Effector memory CD4-positive, alpha-beta T cell (primary cell): ENCODE measurements around the gene IQUB.

ENCODE experiments used
- DNase-seq, 3 donors: peaks; one replicate each; pipeline ENCODE4 v3.0.0-alpha.2; 2020
- H3K27ac ChIP-seq: 2 replicates; pipeline ENCODE4 v1.7.0; 2013; ENCODE audit warnings: mild to moderate bottlenecking, low read length, moderate library complexity; ENCODE audit not compliant: insufficient read depth, poor library complexity, severe bottlenecking
- H3K27me3 ChIP-seq: replicated peaks from 2 replicates; pipeline ENCODE4 v1.7.0; 2013; ENCODE audit warnings: mild to moderate bottlenecking, low read length; ENCODE audit not compliant: insufficient read depth, control insufficient read depth, poor library complexity, severe bottlenecking
- H3K36me3 ChIP-seq: 2 replicates; pipeline ENCODE4 v1.7.0; 2013; ENCODE audit warnings: mild to moderate bottlenecking, low read length, moderate library complexity; ENCODE audit not compliant: control insufficient read depth, insufficient read depth
- H3K4me1 ChIP-seq: 2 replicates; pipeline ENCODE4 v1.7.0; 2013; ENCODE audit warnings: low read length, mild to moderate bottlenecking; ENCODE audit not compliant: control insufficient read depth, insufficient read depth, poor library complexity, severe bottlenecking
- H3K4me3 ChIP-seq: 2 replicates; pipeline ENCODE4 v1.7.0; 2013; ENCODE audit warnings: low read length, low read depth, mild to moderate bottlenecking; ENCODE audit not compliant: insufficient read depth, poor library complexity, severe bottlenecking
- H3K9me3 ChIP-seq: 2 replicates; pipeline ENCODE4 v1.7.0; 2013; ENCODE audit warnings: mild to moderate bottlenecking, low read length, moderate library complexity; ENCODE audit not compliant: control insufficient read depth
- total RNA-seq, 3 donors: gene quantifications; one replicate each; lab custom pipeline; 2026; lab: John Stamatoyannopoulos, UW

IQUB gene
- total RNA-seq: 0 to 0.19 (median 0.17) reads per million in 3 donors

- H3K36me3 ChIP-seq: no peaks in the 10 kb centered on the region
- H3K9me3 ChIP-seq: no peaks in the 10 kb centered on the region
- DNase-seq: peak; percentile 88 to 95 (median 93)
- peak within 1 kb of the TSS; percentile 47 for H3K27ac ChIP-seq
- H3K27me3 ChIP-seq: no peaks in the 10 kb centered on the region
- no peaks in the 10 kb centered on the region for H3K4me1 ChIP-seq
- peak within 1 kb of the TSS; percentile 65 for H3K4me3 ChIP-seq
These were observed at the start of gene IQUB for GRCh38 chr7:123534383-123535260. Gene IQUB (minus strand): TSS chr7:123534595. CDS start chr7:123512340, 22,255 bp downstream.

GRCh38 chr7:123583821-123584220 lies 49.4 kb upstream of the IQUB start:
- Histone ChIP-seq H3K4me1 (no peaks in the 10 kb centered on the region), H3K36me3 (no peaks in the 10 kb centered on the region), H3K4me3 (no peak overlapping the region), H3K9me3 (no peaks in the 10 kb centered on the region), H3K27ac (no peak overlapping the region), H3K27me3 (peaks cover 4% of the 10 kb centered on the region)
- DNase-seq: no peak

- DNase-seq: no peak
- no peak overlapping the region for H3K27ac ChIP-seq
- H3K36me3 ChIP-seq: no peaks in the 10 kb centered on the region
- no peaks in the 10 kb centered on the region for H3K9me3 ChIP-seq
- no peaks in the 10 kb centered on the region for H3K4me1 ChIP-seq
- peaks cover 7% of the 10 kb centered on the region for H3K27me3 ChIP-seq
- no peak overlapping the region for H3K4me3 ChIP-seq
These were observed 46.7 kb upstream of the IQUB start for GRCh38 chr7:123581162-123581459.

- H3K27me3 ChIP-seq: peaks cover 7% of the 10 kb centered on the region
- no peak overlapping the region for H3K4me3 ChIP-seq
- no peaks in the 10 kb centered on the region for H3K9me3 ChIP-seq
- no peak overlapping the region for H3K27ac ChIP-seq
- no peaks in the 10 kb centered on the region for H3K4me1 ChIP-seq
- no peaks in the 10 kb centered on the region for H3K36me3 ChIP-seq
- DNase-seq: no peak
These were observed 46.2 kb upstream of the IQUB start for GRCh38 chr7:123580406-123581161.

- H3K4me1 ChIP-seq: no peaks in the 10 kb centered on the region
- H3K4me3 ChIP-seq: no peak overlapping the region
- no peaks in the 10 kb centered on the region for H3K36me3 ChIP-seq
- no peak for DNase-seq
- H3K27me3 ChIP-seq: peaks cover 7% of the 10 kb centered on the region
- no peaks in the 10 kb centered on the region for H3K9me3 ChIP-seq
- H3K27ac ChIP-seq: no peak overlapping the region
These were observed 45.0 kb upstream of the IQUB start for GRCh38 chr7:123579416-123579815.

- H3K27ac ChIP-seq: no peak overlapping the region
- no peak overlapping the region for H3K4me3 ChIP-seq
- no peaks in the 10 kb centered on the region for H3K4me1 ChIP-seq
- no peaks in the 10 kb centered on the region for H3K9me3 ChIP-seq
- H3K36me3 ChIP-seq: no peaks in the 10 kb centered on the region
- peaks cover 4% of the 10 kb centered on the region for H3K27me3 ChIP-seq
- no peak for DNase-seq
These were observed 39.6 kb upstream of the IQUB start for GRCh38 chr7:123573896-123574467.

GRCh38 chr7:123573341-123573740 lies 38.9 kb upstream of the IQUB start:
- Histone ChIP-seq H3K27ac (no peak overlapping the region), H3K9me3 (no peaks in the 10 kb centered on the region), H3K4me3 (no peak overlapping the region), H3K4me1 (no peaks in the 10 kb centered on the region), H3K36me3 (no peaks in the 10 kb centered on the region), H3K27me3 (no peaks in the 10 kb centered on the region)
- DNase-seq: no peak

- DNase-seq: no peak
- no peaks in the 10 kb centered on the region for H3K36me3 ChIP-seq
These were observed 37.3 kb upstream of the IQUB start for GRCh38 chr7:123571684-123572083.

GRCh38 chr7:123571187-123571586 lies 36.8 kb upstream of the IQUB start:
- H3K9me3 ChIP-seq: no peaks in the 10 kb centered on the region
- no peaks in the 10 kb centered on the region for H3K27me3 ChIP-seq
- H3K4me1 ChIP-seq: no peaks in the 10 kb centered on the region
- H3K4me3 ChIP-seq: no peak overlapping the region
- no peak for DNase-seq
- no peaks in the 10 kb centered on the region for H3K36me3 ChIP-seq
- H3K27ac ChIP-seq: no peak overlapping the region

More at GRCh38 chr7:123571684-123572083, 37.3 kb upstream of the IQUB start:
- Histone ChIP-seq H3K4me3 (no peak overlapping the region), H3K27me3 (no peaks in the 10 kb centered on the region), H3K4me1 (no peaks in the 10 kb centered on the region), H3K27ac (no peak overlapping the region), H3K9me3 (no peaks in the 10 kb centered on the region)
